Measurements from ENCODE around the gene MCM9.

GRCh38 chr6:118875672-118876071 is 59.3 kb downstream of the MCM9 start:
- TF ChIP-seq IKZF4 (CRISPR knock-in tag; IDR thresholded peaks at IDR 0.05; ENCODE audit: borderline replicate concordance, low read depth, not compliant biosample characterization) (no peak), PHF5A (CRISPR knock-in tag; IDR thresholded peaks at IDR 0.05; ENCODE audit: low read depth, unreplicated experiment) (no peak), MEIS1 (CRISPR knock-in tag; IDR thresholded peaks at IDR 0.05; ENCODE audit: borderline replicate concordance) (no peak), POLR2AphosphoS5 (IDR thresholded peaks at IDR 0.05; ENCODE audit: low read depth, low read length) (no peak), NONO (IDR thresholded peaks at IDR 0.05) (no peak), NONO (CRISPR knock-in tag; conservative IDR thresholded peaks at IDR 0.05) (no peak), PAX8 (CRISPR knock-in tag; IDR thresholded peaks at IDR 0.05; ENCODE audit: borderline replicate concordance) (no peak), CTCF (CRISPR knock-in tag; IDR thresholded peaks at IDR 0.05) (no peak), PHF20 (CRISPR knock-in tag; IDR thresholded peaks at IDR 0.05) (no peak)
